ENCODE measurements around the gene IRF4. TPM values are rescaled to one million over a fixed set of nuclear protein-coding genes. Genes with fewer than 3 reads are reported as not detected.

Gene IRF4
- total and polyA plus RNA-seq, 11 donors = 0.08 to 4.4 (median 0.30) TPM; not detected in 1

DNA sequence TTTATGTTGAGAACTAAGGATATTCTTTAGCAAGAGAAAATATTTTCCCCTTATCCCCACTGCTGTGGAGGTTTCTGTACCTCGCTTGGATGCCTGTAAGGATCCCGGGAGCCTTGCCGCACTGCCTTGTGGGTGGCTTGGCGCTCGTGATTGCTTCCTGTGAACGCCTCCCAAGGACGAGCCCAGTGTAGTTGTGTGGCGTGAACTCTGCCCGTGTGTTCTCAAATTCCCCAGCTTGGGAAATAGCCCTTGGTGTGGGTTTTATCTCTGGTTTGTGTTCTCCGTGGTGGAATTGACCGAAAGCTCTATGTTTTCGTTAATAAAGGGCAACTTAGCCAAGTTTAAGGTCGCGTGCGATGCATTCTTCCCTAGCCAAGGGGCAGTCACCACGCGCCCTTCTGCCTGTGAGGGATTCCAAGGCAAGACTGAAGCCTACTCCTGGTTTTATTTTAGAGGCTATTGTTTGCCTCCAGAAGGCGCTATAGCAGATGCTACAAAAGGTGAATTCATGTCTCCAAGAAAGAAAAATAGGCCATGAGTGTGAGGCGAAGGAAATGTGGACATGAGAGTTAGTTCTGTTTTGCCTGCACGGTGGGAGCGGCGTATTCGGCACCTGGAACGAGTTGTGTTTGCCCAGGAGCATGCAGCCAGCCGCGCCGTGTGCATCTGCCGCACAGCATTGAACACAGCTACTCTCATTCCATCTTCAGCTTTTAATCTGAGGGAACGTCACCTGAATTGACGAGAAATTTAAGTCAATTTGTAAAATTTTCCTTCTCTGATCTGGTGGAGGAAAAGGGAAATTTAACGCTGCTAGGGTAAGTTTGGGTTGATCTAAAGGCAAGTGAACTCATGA, 40.3 kb upstream of the IRF4 start:
- no peak for DNase-seq
- peaks cover 0 to 5% (median 0%) of the 10 kb centered on the region in 12 donors for H3K4me1 ChIP-seq
- 85 to 90% (median 89%) methylated on average over 31 of the region's 31 CpGs for WGBS, 4 donors
- peaks cover 0 to 64% (median 41%) of the 10 kb centered on the region in 9 donors for H3K36me3 ChIP-seq
- intact Hi-C loops (cut with DNase I) = no loop called here
- H3K4me3 ChIP-seq = no peak overlapping the region
- no peaks in the 10 kb centered on the region for H3K9me3 ChIP-seq
- no peak overlapping the region for H3K27ac ChIP-seq
- TF ChIP-seq POLR2A (IDR thresholded peaks at IDR 0.05) (no peak), CTCF (IDR thresholded peaks at IDR 0.05) (no peak)
- ATAC-seq = no peak
- no peaks in the 10 kb centered on the region for H3K27me3 ChIP-seq

DNA sequence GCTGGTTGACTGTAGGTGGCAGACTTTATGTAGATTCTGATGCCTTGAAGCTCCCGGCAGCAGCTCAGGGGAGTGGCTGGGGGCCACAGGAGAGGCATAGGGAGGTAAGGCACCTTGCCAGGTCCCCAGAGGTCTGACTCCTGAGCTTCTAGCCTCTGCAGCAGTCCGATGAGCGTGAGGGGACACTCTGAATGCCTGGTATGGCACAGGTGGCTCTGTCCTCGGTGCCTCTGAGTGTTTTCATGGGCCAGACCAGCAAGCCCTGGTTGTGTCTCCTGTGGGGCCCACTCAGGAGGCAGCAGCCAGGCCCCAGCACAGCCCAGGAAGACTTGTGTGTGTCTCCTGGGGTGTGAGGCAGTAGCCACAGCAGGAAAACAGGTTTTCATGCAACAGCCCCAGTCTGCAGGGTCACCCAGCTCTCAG, 39.7 kb upstream of the IRF4 start:
- peaks cover 0 to 57% (median 35%) of the 10 kb centered on the region in 9 donors for H3K36me3 ChIP-seq
- WGBS, 4 donors = 78 to 86% (median 81%) methylated on average over 4 of the region's 4 CpGs
- TF ChIP-seq CTCF (IDR thresholded peaks at IDR 0.05) = no peak
- TF ChIP-seq POLR2A (IDR thresholded peaks at IDR 0.05) = no peak
- ATAC-seq = peak in 1 of 4 donors; percentile 4
- no peak overlapping the region for H3K27ac ChIP-seq
- no peaks in the 10 kb centered on the region for H3K27me3 ChIP-seq
- H3K4me1 ChIP-seq = peaks cover 0 to 5% (median 0%) of the 10 kb centered on the region in 12 donors
- intact Hi-C loops (cut with DNase I) = no loop called here
- H3K4me3 ChIP-seq = no peak overlapping the region
- H3K9me3 ChIP-seq = no peaks in the 10 kb centered on the region
- DNase-seq = peak in 1 of 5 donors; percentile 66

DNA sequence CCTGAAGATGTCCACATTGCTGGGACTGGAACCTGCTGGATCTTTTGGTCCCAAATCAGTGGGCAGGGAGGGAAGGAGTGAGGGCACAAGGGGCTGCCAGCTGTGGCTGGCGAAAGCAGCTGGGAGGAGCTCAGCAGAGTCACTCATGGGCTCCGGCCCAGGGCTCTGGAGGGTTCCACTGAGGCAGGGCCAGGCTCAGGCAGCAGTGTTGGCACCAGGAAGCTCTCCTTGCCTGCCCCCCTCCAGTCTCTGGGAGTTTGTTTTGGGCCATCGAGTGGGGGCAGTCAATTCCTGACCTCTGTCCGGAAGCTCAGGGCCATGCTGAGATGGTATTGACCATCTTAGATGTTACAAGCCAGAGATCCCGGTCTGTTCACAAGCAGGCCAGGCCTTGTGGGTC, 39.1 kb upstream of the IRF4 start:
- Histone ChIP-seq H3K36me3 (peaks cover 0 to 51% (median 30%) of the 10 kb centered on the region in 9 donors), H3K27ac (no peak overlapping the region), H3K9me3 (no peaks in the 10 kb centered on the region), H3K27me3 (no peaks in the 10 kb centered on the region), H3K4me1 (peaks cover 0 to 5% (median 0%) of the 10 kb centered on the region in 12 donors), H3K4me3 (no peak overlapping the region)
- DNase-seq (no peak), ATAC-seq (no peak)
- intact Hi-C loops (cut with DNase I) = no loop called here
- 85 to 87% (median 86%) methylated on average over 5 of the region's 5 CpGs for WGBS, 4 donors
- TF ChIP-seq CTCF (IDR thresholded peaks at IDR 0.05) (no peak), POLR2A (IDR thresholded peaks at IDR 0.05) (no peak)

- Histone ChIP-seq H3K9me3 (no peaks in the 10 kb centered on the region), H3K4me3 (no peak overlapping the region), H3K27ac (no peak overlapping the region), H3K36me3 (peaks cover 0 to 46% (median 26%) of the 10 kb centered on the region in 9 donors), H3K27me3 (no peaks in the 10 kb centered on the region), H3K4me1 (peaks cover 0 to 5% (median 0%) of the 10 kb centered on the region in 12 donors)
- 78 to 85% (median 82%) methylated on average over 11 of the region's 11 CpGs for WGBS, 4 donors
- TF ChIP-seq POLR2A (IDR thresholded peaks at IDR 0.05) (no peak), CTCF (IDR thresholded peaks at IDR 0.05) (no peak)
- intact Hi-C loops (cut with DNase I) = no loop called here
- ATAC-seq (no peak), DNase-seq (no peak)
Measured at GRCh38 chr6:352896-353470, 38.6 kb upstream of the IRF4 start.
